Muscle layer of duodenum (tissue), 2 donors: ENCODE results near the gene TLE2.

ENCODE experiments used
- H3K27ac ChIP-seq: one replicate; pipeline ENCODE4 v1.7.0; 2013; ENCODE audit warnings: mild to moderate bottlenecking, low read length
- H3K27me3 ChIP-seq: one replicate; pipeline ENCODE4 v1.7.0; 2013; ENCODE audit warnings: low read depth, mild to moderate bottlenecking, control low read depth, low read length
- H3K36me3 ChIP-seq, 2 donors: one replicate each; pipeline ENCODE4 v1.7.0; 2013; ENCODE audit warnings: low read length in 2 of 2, control low read depth in 1 of 2, mild to moderate bottlenecking in 1 of 2; ENCODE audit not compliant: insufficient read depth in 2 of 2, control insufficient read depth in 1 of 2
- H3K4me1 ChIP-seq, 2 donors: one replicate each; pipeline ENCODE4 v1.7.0; 2013; ENCODE audit warnings: low read length in 2 of 2, mild to moderate bottlenecking in 2 of 2, control low read depth in 1 of 2, moderate library complexity in 1 of 2; ENCODE audit not compliant: insufficient read depth in 2 of 2, control insufficient read depth in 1 of 2
- H3K4me3 ChIP-seq, 2 donors: one replicate each; pipeline ENCODE4 v1.7.0; 2013; ENCODE audit warnings: low read length in 2 of 2, low read depth in 1 of 2, mild to moderate bottlenecking in 1 of 2
- H3K9me3 ChIP-seq, 2 donors: one replicate each; pipeline ENCODE4 v1.7.0; 2013; ENCODE audit warnings: low read length in 2 of 2, control low read depth in 1 of 2, mild to moderate bottlenecking in 1 of 2; ENCODE audit not compliant: control insufficient read depth in 1 of 2
- donor health status: healthy.

The TLE2 gene

GRCh38 chr19:3062165-3063105 is 33.4 kb upstream of the TLE2 start, which contains the start of gene TLE5:
Gene TLE5 (minus strand): TSS chr19:3062495. CDS start chr19:3062200, 295 bp downstream.
- H3K27me3 ChIP-seq = no peaks in the 10 kb centered on the region
- no peaks in the 10 kb centered on the region for H3K9me3 ChIP-seq
- peak within 1 kb of the TSS; percentile 60 for H3K27ac ChIP-seq
- H3K4me3 ChIP-seq = peak within 1 kb of the TSS; percentile 64 to 85
- H3K36me3 ChIP-seq = peaks cover 13 to 14% of the 10 kb centered on the region in 2 donors
- peaks cover 0 to 44% of the 10 kb centered on the region in 2 donors for H3K4me1 ChIP-seq

GRCh38 chr19:3061182-3062161 is 32.4 kb upstream of the TLE2 start:
- H3K9me3 ChIP-seq = no peaks in the 10 kb centered on the region
- peak overlapping the region; percentile 64 to 85 for H3K4me3 ChIP-seq
- peaks cover 13 to 14% of the 10 kb centered on the region in 2 donors for H3K36me3 ChIP-seq
- H3K4me1 ChIP-seq = peaks cover 0 to 54% of the 10 kb centered on the region in 2 donors
- H3K27me3 ChIP-seq = no peaks in the 10 kb centered on the region
- H3K27ac ChIP-seq = peak overlapping the region; percentile 69

- peak overlapping the region; percentile 64 to 85 for H3K4me3 ChIP-seq
- H3K9me3 ChIP-seq = no peaks in the 10 kb centered on the region
- peak overlapping the region; percentile 69 for H3K27ac ChIP-seq
- peaks cover 0 to 61% of the 10 kb centered on the region in 2 donors for H3K4me1 ChIP-seq
- no peaks in the 10 kb centered on the region for H3K27me3 ChIP-seq
- peaks cover 13 to 16% of the 10 kb centered on the region in 2 donors for H3K36me3 ChIP-seq
Measured at GRCh38 chr19:3060857-3061181, 31.7 kb upstream of the TLE2 start.

- H3K27me3 ChIP-seq = no peaks in the 10 kb centered on the region
- H3K9me3 ChIP-seq = no peaks in the 10 kb centered on the region
- peaks cover 0 to 68% of the 10 kb centered on the region in 2 donors for H3K4me1 ChIP-seq
- H3K27ac ChIP-seq = no peak overlapping the region
- no peak overlapping the region for H3K4me3 ChIP-seq
- H3K36me3 ChIP-seq = peaks cover 21 to 28% of the 10 kb centered on the region in 2 donors
Measured at GRCh38 chr19:3059653-3060052, 30.6 kb upstream of the TLE2 start.

- Histone ChIP-seq H3K9me3 (no peaks in the 10 kb centered on the region), H3K4me3 (no peak overlapping the region), H3K27ac (no peak overlapping the region), H3K36me3 (peaks cover 21 to 33% of the 10 kb centered on the region in 2 donors), H3K27me3 (no peaks in the 10 kb centered on the region), H3K4me1 (peaks cover 0 to 68% of the 10 kb centered on the region in 2 donors)
Measured at GRCh38 chr19:3058821-3059314, 29.8 kb upstream of the TLE2 start.

GRCh38 chr19:3058009-3058820 is 29.1 kb upstream of the TLE2 start:
- H3K9me3 ChIP-seq = no peaks in the 10 kb centered on the region
- no peaks in the 10 kb centered on the region for H3K27me3 ChIP-seq
- peaks cover 21 to 33% of the 10 kb centered on the region in 2 donors for H3K36me3 ChIP-seq
- no peak overlapping the region for H3K27ac ChIP-seq
- peaks cover 0 to 66% of the 10 kb centered on the region in 2 donors for H3K4me1 ChIP-seq
- peak overlapping the region in 1 of 2 donors; percentile 45 for H3K4me3 ChIP-seq

- Histone ChIP-seq H3K27ac (no peak overlapping the region), H3K9me3 (no peaks in the 10 kb centered on the region), H3K36me3 (peaks cover 21 to 33% of the 10 kb centered on the region in 2 donors), H3K27me3 (no peaks in the 10 kb centered on the region), H3K4me3 (peak overlapping the region in 1 of 2 donors; percentile 45), H3K4me1 (peaks cover 0 to 58% of the 10 kb centered on the region in 2 donors)
Measured at GRCh38 chr19:3057275-3057714, 28.2 kb upstream of the TLE2 start.

GRCh38 chr19:3056417-3057088 is 27.5 kb upstream of the TLE2 start:
- H3K27me3 ChIP-seq = no peaks in the 10 kb centered on the region
- H3K36me3 ChIP-seq = peaks cover 21 to 33% of the 10 kb centered on the region in 2 donors
- no peaks in the 10 kb centered on the region for H3K9me3 ChIP-seq
- H3K4me3 ChIP-seq = no peak overlapping the region
- H3K27ac ChIP-seq = no peak overlapping the region
- peaks cover 0 to 58% of the 10 kb centered on the region in 2 donors for H3K4me1 ChIP-seq

- no peak overlapping the region for H3K27ac ChIP-seq
Measured at GRCh38 chr19:3055741-3056416, 26.8 kb upstream of the TLE2 start.

More at GRCh38 chr19:3055741-3056416, 26.8 kb upstream of the TLE2 start:
- peaks cover 21 to 33% of the 10 kb centered on the region in 2 donors for H3K36me3 ChIP-seq
- H3K4me3 ChIP-seq = no peak overlapping the region
- no peaks in the 10 kb centered on the region for H3K9me3 ChIP-seq
- H3K27me3 ChIP-seq = no peaks in the 10 kb centered on the region
- peaks cover 0 to 56% of the 10 kb centered on the region in 2 donors for H3K4me1 ChIP-seq
